Measurements from ENCODE around the gene DTL.

The DTL gene

DNA sequence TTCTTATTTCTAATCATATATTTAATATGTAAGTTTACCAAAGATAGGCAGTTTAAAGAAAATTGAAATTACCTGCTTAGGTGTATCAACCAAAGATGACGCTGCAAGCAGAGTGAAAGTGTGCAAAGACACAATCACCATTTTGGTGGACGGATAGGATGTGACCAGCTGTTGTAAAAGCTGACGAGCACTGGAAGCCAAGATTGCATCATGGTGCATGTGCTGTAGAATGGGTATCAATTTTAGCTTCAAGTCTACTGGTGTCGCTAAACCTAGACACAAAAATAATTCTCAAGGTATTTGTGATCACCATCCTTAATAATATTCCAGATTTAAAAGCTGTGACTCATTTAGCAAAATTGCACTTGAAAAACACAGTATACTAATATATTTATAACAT, 28.4 kb upstream of the DTL start:
- TF ChIP-seq, protein P1, sequence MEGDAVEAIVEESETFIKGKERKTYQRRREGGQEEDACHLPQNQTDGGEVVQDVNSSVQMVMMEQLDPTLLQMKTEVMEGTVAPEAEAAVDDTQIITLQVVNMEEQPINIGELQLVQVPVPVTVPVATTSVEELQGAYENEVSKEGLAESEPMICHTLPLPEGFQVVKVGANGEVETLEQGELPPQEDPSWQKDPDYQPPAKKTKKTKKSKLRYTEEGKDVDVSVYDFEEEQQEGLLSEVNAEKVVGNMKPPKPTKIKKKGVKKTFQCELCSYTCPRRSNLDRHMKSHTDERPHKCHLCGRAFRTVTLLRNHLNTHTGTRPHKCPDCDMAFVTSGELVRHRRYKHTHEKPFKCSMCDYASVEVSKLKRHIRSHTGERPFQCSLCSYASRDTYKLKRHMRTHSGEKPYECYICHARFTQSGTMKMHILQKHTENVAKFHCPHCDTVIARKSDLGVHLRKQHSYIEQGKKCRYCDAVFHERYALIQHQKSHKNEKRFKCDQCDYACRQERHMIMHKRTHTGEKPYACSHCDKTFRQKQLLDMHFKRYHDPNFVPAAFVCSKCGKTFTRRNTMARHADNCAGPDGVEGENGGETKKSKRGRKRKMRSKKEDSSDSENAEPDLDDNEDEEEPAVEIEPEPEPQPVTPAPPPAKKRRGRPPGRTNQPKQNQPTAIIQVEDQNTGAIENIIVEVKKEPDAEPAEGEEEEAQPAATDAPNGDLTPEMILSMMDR (IDR thresholded peaks at IDR 0.05; ENCODE audit: low read depth, low read length): no peak
- H3K4me3 ChIP-seq (replicated peaks in 1 of 2; ENCODE audit: low read depth in 2 of 2, low read length in 2 of 2): no peak overlapping the region
- DNase-seq (ENCODE audit: low read depth in 2 of 2): no peak

DNA sequence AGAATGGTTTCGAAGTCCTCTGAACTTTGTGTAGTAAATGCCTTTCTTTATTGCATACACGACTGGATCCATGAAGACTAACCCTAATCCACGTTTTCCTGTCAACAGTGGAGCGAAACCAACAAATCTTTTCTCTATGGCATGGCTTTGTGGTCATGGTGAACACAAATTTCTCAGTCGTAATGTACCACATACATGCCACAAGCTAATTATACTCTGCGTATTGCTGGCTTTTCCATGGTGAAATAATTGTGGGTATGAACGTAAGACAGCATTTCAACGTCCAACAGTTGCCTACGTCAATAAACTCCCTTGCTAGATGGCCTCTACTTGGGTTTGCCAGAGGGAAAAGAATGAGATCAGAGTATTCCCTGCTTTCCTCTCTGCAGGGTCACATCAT, 27.7 kb upstream of the DTL start:
- no peak for DNase-seq (ENCODE audit: low read depth in 2 of 2)
- TF ChIP-seq, protein P1 (IDR thresholded peaks at IDR 0.05; ENCODE audit: low read depth, low read length): no peak
- no peak overlapping the region for H3K4me3 ChIP-seq (replicated peaks in 1 of 2; ENCODE audit: low read depth in 2 of 2, low read length in 2 of 2)

DNA sequence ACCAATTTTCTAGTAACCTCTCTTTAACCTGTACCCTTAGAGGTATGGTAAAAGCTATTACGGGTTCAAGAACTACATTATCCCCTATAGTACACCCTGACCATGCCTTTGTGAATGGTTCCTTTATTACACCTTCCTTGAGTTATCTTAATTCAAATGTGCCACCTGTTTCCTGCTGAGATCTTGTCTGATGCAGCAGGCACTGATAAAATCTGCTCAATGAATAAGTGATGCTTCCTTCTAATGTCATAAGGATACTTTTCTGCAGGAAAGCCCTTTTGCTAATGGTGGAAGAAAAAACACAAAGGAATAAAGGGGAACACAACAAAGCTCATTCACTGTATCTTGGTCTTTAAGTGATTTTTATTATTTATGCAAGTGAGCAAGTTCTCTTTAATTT, 26.0 kb upstream of the DTL start:
- TF ChIP-seq, protein P1 (IDR thresholded peaks at IDR 0.05; ENCODE audit: low read depth, low read length): no peak
- H3K4me3 ChIP-seq (replicated peaks in 1 of 2; ENCODE audit: low read depth in 2 of 2, low read length in 2 of 2): no peak overlapping the region

DNA sequence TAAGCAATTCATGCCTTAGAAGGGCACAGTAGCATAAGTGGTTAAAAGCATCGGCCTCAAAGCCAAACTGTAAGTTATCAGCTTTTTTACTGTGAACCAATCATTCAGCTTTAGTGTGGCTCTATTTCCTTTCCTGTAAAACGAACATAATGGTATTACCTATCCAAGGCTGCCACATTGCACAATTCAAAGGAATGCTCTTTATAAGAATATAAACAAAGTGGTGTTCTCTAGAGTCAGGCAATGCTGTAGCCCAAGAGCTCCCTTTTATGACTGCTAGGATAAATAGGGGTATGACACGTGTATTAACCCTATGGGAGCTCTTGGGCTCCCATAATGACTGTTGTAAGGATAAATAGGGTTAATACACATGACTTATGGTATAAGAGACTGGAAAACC, 25.5 kb upstream of the DTL start:
- TF ChIP-seq, protein P1 (IDR thresholded peaks at IDR 0.05; ENCODE audit: low read depth, low read length): no peak
- DNase-seq (ENCODE audit: low read depth in 2 of 2): no peak
- H3K4me3 ChIP-seq (replicated peaks in 1 of 2; ENCODE audit: low read depth in 2 of 2, low read length in 2 of 2): no peak overlapping the region

More for the DNA sequence above, 26.0 kb upstream of the DTL start:
- no peak for DNase-seq (ENCODE audit: low read depth in 2 of 2)

DNA sequence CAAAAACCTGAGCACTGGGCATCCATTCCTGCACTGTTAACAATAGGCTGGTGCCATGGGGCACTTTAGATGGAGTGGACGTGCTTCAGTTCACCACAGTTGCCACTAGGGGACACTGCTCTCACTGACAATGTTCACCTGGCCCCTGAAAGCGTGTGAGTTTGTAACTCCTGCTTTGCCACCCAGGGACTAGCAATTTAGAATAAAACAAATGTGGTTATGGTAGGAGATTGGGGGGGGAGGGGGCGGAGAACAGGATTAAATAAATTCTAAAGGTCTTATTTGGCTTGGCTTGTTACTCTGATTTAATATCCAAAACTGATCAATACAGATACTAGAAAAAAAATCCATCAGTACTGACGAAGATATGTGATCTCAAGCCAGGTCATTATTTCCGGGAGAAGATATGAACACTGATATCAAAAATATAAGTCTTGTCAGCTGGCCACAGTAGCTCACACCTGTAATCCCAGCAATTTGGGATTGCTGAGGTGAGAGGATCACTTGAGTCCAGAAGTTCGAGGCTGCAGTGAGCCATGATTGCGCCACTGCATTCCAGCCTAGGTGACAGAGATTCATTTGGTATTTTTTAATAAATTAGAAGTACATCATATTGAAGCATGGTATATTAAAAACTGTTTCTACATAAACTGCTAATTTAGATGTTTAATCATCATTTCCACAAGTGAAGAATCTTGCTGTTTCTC, 23.4 kb upstream of the DTL start:
- peak; percentile 79 to 81 for DNase-seq (ENCODE audit: low read depth in 2 of 2)
- TF ChIP-seq, protein P1 (IDR thresholded peaks at IDR 0.05; ENCODE audit: low read depth, low read length): peak; percentile 98
- no peak overlapping the region for H3K4me3 ChIP-seq (replicated peaks in 1 of 2; ENCODE audit: low read depth in 2 of 2, low read length in 2 of 2)

DNA sequence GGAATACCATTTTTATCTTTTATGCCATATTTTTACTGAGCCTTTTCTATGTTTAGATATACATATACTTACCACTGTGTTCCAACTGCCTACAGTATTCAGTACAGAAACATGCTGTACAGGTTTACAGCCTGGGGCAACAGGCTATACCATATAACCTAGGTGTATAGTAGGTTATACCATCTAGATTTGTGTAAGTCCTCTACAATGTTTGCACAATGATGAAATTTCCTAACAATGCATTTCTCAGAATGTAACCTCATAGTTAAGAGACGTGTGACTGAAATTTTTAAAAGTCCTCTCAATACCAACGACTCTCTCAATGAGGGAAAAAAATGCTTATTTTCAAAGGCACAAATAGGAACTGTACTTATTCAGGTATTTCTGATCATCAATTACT, 21.9 kb upstream of the DTL start:
- TF ChIP-seq, protein P1 (IDR thresholded peaks at IDR 0.05; ENCODE audit: low read depth, low read length): no peak
- H3K4me3 ChIP-seq (replicated peaks in 1 of 2; ENCODE audit: low read depth in 2 of 2, low read length in 2 of 2): no peak overlapping the region
- no peak for DNase-seq (ENCODE audit: low read depth in 2 of 2)

DNA sequence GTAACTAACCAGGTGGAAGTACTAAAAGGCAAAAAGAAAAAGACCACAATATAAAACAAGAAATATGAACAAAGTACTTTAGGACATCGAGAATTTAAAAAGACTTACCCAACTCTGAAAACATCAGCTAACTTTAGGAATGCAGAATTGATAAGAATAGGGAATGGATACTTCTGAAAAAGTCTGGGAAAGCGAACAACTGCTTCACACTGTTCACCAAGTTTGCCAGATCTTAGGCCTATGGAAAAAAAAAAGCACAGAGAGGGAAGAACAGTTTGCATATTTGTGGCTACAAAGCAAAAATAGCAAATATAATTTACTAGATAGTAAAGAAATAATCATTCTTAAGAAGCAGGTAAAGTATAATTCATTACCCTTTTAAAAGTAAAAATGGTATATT, 14.6 kb upstream of the DTL start:
- TF ChIP-seq, protein P1 (IDR thresholded peaks at IDR 0.05; ENCODE audit: low read depth, low read length): no peak
- H3K4me3 ChIP-seq (replicated peaks in 1 of 2; ENCODE audit: low read depth in 2 of 2, low read length in 2 of 2): no peak overlapping the region
- peak in 1 of 2 donors; percentile 15 for DNase-seq (ENCODE audit: low read depth in 2 of 2)
